ENCODE data around the gene NGEF. TPM values are rescaled to one million over a fixed set of nuclear protein-coding genes. Genes with fewer than 3 reads are reported as not detected.

The NGEF gene
- total RNA-seq, 1 experiment from 2014 or later: 71.3 TPM

DNA sequence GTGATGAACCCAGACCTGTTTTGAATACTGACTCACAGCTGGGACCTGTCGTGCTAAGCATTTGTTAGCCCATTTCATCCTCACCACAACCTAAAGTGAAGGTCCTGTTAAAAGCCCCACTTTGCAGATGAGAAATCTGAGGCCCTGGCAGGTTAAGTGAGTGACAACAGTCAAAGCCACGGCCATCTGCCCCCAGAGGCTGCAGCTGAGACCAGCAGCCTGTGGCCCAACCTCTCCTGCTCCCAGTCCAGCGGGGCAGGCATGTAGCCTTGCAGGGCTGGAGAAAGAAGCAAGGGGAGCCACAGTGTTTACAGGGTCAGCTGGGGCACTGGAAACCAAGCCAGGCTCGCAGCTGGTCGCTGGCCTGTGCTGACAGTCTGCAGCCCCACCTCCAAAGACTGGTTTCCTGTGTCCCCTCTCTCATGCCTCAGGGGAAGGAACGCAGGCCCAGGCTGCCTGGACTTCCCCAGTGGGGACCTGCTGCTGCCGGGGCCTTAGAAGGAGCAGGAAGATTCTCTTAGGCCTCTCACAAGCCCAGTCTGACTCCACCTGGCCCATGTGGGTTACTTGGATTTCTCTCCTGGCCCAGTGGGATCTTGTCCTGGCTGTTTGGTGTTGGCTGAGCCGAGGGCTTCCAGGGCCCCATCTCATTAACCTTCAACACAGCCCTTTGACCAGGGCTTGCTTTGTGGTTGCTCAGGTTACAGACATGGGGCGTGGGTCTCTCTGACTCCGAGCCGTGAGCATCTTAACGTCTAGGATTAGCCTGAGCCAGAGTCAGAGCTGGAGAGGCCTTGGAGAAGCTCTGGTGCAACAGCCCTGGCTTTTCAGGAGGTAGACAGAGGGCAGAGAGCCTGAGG, 48.8 kb upstream of the NGEF start:
- POLR2A ChIA-PET (ENCODE audit: unreplicated experiment): no interaction called here
- H3K9me2 ChIP-seq (replicated peaks; ENCODE audit: low read length): no peaks in the 10 kb centered on the region
- H3K79me2 ChIP-seq (ENCODE audit: low read length): no peaks in the 10 kb centered on the region
- TF ChIP-seq EZH2phosphoT487 (IDR thresholded peaks at IDR 0.05; ENCODE audit: borderline replicate concordance, low read length): no peak
- TF ChIP-seq, protein P1, sequence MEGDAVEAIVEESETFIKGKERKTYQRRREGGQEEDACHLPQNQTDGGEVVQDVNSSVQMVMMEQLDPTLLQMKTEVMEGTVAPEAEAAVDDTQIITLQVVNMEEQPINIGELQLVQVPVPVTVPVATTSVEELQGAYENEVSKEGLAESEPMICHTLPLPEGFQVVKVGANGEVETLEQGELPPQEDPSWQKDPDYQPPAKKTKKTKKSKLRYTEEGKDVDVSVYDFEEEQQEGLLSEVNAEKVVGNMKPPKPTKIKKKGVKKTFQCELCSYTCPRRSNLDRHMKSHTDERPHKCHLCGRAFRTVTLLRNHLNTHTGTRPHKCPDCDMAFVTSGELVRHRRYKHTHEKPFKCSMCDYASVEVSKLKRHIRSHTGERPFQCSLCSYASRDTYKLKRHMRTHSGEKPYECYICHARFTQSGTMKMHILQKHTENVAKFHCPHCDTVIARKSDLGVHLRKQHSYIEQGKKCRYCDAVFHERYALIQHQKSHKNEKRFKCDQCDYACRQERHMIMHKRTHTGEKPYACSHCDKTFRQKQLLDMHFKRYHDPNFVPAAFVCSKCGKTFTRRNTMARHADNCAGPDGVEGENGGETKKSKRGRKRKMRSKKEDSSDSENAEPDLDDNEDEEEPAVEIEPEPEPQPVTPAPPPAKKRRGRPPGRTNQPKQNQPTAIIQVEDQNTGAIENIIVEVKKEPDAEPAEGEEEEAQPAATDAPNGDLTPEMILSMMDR (conservative IDR thresholded peaks at IDR 0.05; ENCODE audit: low read depth, low read length): 0 out of 2 replicates have a peak, but pooled peaks have one; percentile 11
- TF ChIP-seq EZH2 (IDR thresholded peaks at IDR 0.05; ENCODE audit: low read length, unreplicated experiment): no peak
- no peak overlapping the region for H3K9ac ChIP-seq (ENCODE audit: low read length)
- H3K9me3 ChIP-seq (ENCODE audit: low read length): no peaks in the 10 kb centered on the region
- H4K20me1 ChIP-seq (ENCODE audit: low read length): no peaks in the 10 kb centered on the region
- ATAC-seq (peak; percentile 35; the same call in 1 of the 2 replicates), DNase-seq (peak; percentile 8)
- H3K27ac ChIP-seq (ENCODE audit: low read length): no peak overlapping the region
- H3K4me1 ChIP-seq (ENCODE audit: insufficient read depth, low read length): peaks cover 4% of the 10 kb centered on the region
- H3K4me2 ChIP-seq (ENCODE audit: low read length): no peak overlapping the region
- no peaks in the 10 kb centered on the region for H3K27me3 ChIP-seq (ENCODE audit: low read length)
- H3F3A ChIP-seq (ENCODE audit: low read length, unreplicated experiment): no peaks in the 10 kb centered on the region
- no peak overlapping the region for H2AFZ ChIP-seq (ENCODE audit: low read length)
- intact Hi-C loops (cut with micrococcal nuclease): no loop called here
- no peaks in the 10 kb centered on the region for H3K36me3 ChIP-seq (ENCODE audit: low read depth, low read length)
- CTCF ChIA-PET: no interaction called here
- BruUV-seq (replicated peaks): no TSS peak
- no peak overlapping the region for H3K4me3 ChIP-seq (ENCODE audit: low read length)

DNA sequence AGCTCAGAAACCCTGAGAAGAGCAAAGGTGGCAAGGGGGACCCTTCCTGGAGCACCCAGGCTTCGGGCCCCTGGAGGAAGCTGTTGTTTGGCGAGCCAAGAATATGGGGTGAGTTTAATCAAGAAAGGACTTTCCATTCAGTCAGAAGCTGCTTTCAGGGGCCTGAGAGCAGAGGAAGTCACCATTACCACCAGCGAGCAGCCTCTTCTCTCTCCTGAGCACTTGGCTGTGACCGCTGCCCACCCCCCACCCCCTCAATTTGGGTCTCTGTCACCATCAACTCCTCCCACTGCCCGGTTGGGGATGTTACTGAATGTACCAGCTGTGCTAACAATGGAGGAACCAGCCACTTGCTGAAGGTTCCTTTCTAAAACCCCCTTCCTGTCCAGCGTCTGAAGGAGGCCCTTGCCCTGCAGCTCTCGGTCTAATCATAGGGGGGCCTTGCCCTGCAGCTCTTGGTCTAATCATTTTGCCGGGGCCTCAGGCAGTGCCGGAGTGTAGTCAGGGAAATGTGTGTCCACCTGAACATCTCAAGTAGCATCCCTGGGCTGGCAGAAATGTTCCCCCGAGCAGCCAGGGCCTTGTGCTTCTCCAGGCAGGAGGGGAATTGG, 48.0 kb upstream of the NGEF start:
- Histone ChIP-seq H4K20me1 (ENCODE audit: low read length) (no peaks in the 10 kb centered on the region), H3K27me3 (ENCODE audit: low read length) (no peaks in the 10 kb centered on the region), H3K9me2 (replicated peaks; ENCODE audit: low read length) (no peaks in the 10 kb centered on the region), H3K4me3 (ENCODE audit: low read length) (no peak overlapping the region), H3K4me1 (ENCODE audit: insufficient read depth, low read length) (no peaks in the 10 kb centered on the region), H3K79me2 (ENCODE audit: low read length) (no peaks in the 10 kb centered on the region), H3K27ac (ENCODE audit: low read length) (no peak overlapping the region), H3K36me3 (ENCODE audit: low read depth, low read length) (no peaks in the 10 kb centered on the region), H3K4me2 (ENCODE audit: low read length) (no peak overlapping the region), H3F3A (ENCODE audit: low read length, unreplicated experiment) (no peaks in the 10 kb centered on the region), H2AFZ (ENCODE audit: low read length) (no peak overlapping the region), H3K9ac (ENCODE audit: low read length) (no peak overlapping the region), H3K9me3 (ENCODE audit: low read length) (no peaks in the 10 kb centered on the region)
- no peak for ATAC-seq
- intact Hi-C loops (cut with micrococcal nuclease): no loop called here
- ChIA-PET CTCF (no interaction called here), POLR2A (ENCODE audit: unreplicated experiment) (no interaction called here)
- DNase-seq: no peak
- no TSS peak for BruUV-seq (replicated peaks)
- no peak for TF ChIP-seq EZH2 (IDR thresholded peaks at IDR 0.05; ENCODE audit: low read length, unreplicated experiment)
- TF ChIP-seq, protein P1 (conservative IDR thresholded peaks at IDR 0.05; ENCODE audit: low read depth, low read length): no peak

DNA sequence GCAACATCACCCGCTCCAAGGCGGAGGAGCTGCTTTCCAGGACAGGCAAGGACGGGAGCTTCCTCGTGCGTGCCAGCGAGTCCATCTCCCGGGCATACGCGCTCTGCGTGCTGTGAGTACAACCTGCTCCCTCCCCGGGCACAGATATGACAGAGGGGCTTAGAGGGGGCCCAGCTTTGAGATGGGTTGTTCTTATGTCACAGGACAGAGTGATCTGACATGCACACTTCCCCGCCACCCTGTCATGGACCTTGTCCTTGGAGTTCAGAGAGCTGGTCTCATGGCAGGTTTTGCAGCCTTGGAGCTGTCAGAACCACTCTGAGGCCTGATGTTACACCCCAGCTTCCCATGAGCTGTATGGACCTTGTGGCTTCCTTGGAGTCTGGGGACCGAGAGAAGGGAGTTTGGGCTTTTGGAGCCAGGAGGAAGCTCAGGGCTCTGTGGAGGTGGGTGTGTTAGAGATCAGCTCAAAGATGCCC, 47.5 kb upstream of the NGEF start:
- no peaks in the 10 kb centered on the region for H3K9me2 ChIP-seq (replicated peaks; ENCODE audit: low read length)
- TF ChIP-seq, protein P1 (conservative IDR thresholded peaks at IDR 0.05; ENCODE audit: low read depth, low read length): no peak
- TF ChIP-seq EZH2phosphoT487 (IDR thresholded peaks at IDR 0.05; ENCODE audit: borderline replicate concordance, low read length): no peak
- no peak for TF ChIP-seq EZH2 (IDR thresholded peaks at IDR 0.05; ENCODE audit: low read length, unreplicated experiment)
- no TSS peak for BruUV-seq (replicated peaks)
- H3K4me2 ChIP-seq (ENCODE audit: low read length): no peak overlapping the region
- ChIA-PET POLR2A (ENCODE audit: unreplicated experiment) (no interaction called here), CTCF (no interaction called here)
- no peak overlapping the region for H3K9ac ChIP-seq (ENCODE audit: low read length)
- DNase-seq (no peak), ATAC-seq (no peak)
- H2AFZ ChIP-seq (ENCODE audit: low read length): no peak overlapping the region
- intact Hi-C loops (cut with micrococcal nuclease): no loop called here
- no peaks in the 10 kb centered on the region for H3K9me3 ChIP-seq (ENCODE audit: low read length)
- H3K27ac ChIP-seq (ENCODE audit: low read length): no peak overlapping the region
- no peaks in the 10 kb centered on the region for H3F3A ChIP-seq (ENCODE audit: low read length, unreplicated experiment)
- no peaks in the 10 kb centered on the region for H3K27me3 ChIP-seq (ENCODE audit: low read length)
- no peaks in the 10 kb centered on the region for H3K79me2 ChIP-seq (ENCODE audit: low read length)
- H3K36me3 ChIP-seq (ENCODE audit: low read depth, low read length): no peaks in the 10 kb centered on the region
- no peaks in the 10 kb centered on the region for H3K4me1 ChIP-seq (ENCODE audit: insufficient read depth, low read length)
- no peak overlapping the region for H3K4me3 ChIP-seq (ENCODE audit: low read length)
- H4K20me1 ChIP-seq (ENCODE audit: low read length): no peaks in the 10 kb centered on the region
